SK-N-SH treated with all-trans-retinoic acid at 6 μM for 48 hours (cell line): Measurements from ENCODE around the gene SAMD4A.

Experiments used
- ATAC-seq: fragments of 200-7000 bp; cut with Tn5 transposase; 3 replicates; pipeline ENCODE4 v1.9.1; 2020; ENCODE audit warnings: mild to moderate bottlenecking, moderate library complexity
- ARNTL ChIP-seq: fragments of 450-650 bp; formaldehyde crosslinking; IDR thresholded peaks from 2 replicates; pipeline ENCODE4 v1.5.0; 2020; ENCODE audit warnings: low read depth, mild to moderate bottlenecking, moderate library complexity, borderline replicate concordance
- BACH2 ChIP-seq: fragments of 250-450 bp; sonication (Bioruptor Pico); IDR thresholded peaks from 2 replicates; pipeline ENCODE4 v1.9.0; 2021; ENCODE audit warnings: mild to moderate bottlenecking, borderline replicate concordance
- CSDC2 ChIP-seq: fragments of 250-450 bp; sonication (Bioruptor Pico); IDR thresholded peaks from 2 replicates; pipeline ENCODE4 v1.5.0; 2020; ENCODE audit warnings: mild to moderate bottlenecking, moderate library complexity
- CSRNP3 ChIP-seq: fragments of 250-450 bp; sonication (Bioruptor Pico); IDR thresholded peaks from 2 replicates; pipeline ENCODE4 v1.5.1; 2021; ENCODE audit warnings: mild to moderate bottlenecking, moderate library complexity
- ESRRG ChIP-seq: fragments of 250-450 bp; sonication (Bioruptor Pico); IDR thresholded peaks from 2 replicates; pipeline ENCODE4 v1.6.1; 2021; ENCODE audit warnings: mild to moderate bottlenecking
- GLIS3 ChIP-seq: fragments of 250-450 bp; sonication (Bioruptor Pico); IDR thresholded peaks from 2 replicates; pipeline ENCODE4 v1.5.0; 2020; ENCODE audit warnings: mild to moderate bottlenecking, moderate library complexity
- OSR1 ChIP-seq: fragments of 250-450 bp; sonication (Bioruptor Pico); IDR thresholded peaks from 2 replicates; pipeline ENCODE4 v1.8.0; 2022; ENCODE audit warnings: moderate library complexity, mild to moderate bottlenecking, inconsistent platforms
- PATZ1 ChIP-seq: fragments of 250-450 bp; sonication (Bioruptor Pico); IDR thresholded peaks from 2 replicates; pipeline ENCODE4 v1.8.0; 2020; ENCODE audit warnings: mild to moderate bottlenecking, moderate library complexity, borderline replicate concordance
- PPARA ChIP-seq: fragments of 250-450 bp; sonication (Bioruptor Pico); IDR thresholded peaks from 2 replicates; pipeline ENCODE4 v1.5.0; 2020; ENCODE audit warnings: mild to moderate bottlenecking, borderline replicate concordance
- SNAI2 ChIP-seq: fragments of 250-450 bp; sonication (Bioruptor Pico); IDR thresholded peaks from 2 replicates; pipeline ENCODE4 v1.5.0; 2020; ENCODE audit warnings: mild to moderate bottlenecking, moderate library complexity
- TCF4 ChIP-seq: fragments of 250-450 bp; sonication (Bioruptor Pico); IDR thresholded peaks from 2 replicates; pipeline ENCODE4 v1.8.0; 2021; ENCODE audit warnings: mild to moderate bottlenecking, moderate library complexity, borderline replicate concordance
- TOX ChIP-seq: fragments of 250-450 bp; sonication (Bioruptor Pico); IDR thresholded peaks from 2 replicates; pipeline ENCODE4 v1.8.0; 2021; ENCODE audit warnings: mild to moderate bottlenecking, moderate library complexity, borderline replicate concordance
- ZC3H10 ChIP-seq: fragments of 250-450 bp; sonication (Bioruptor Pico); IDR thresholded peaks from 2 replicates; pipeline ENCODE4 v1.5.1; 2021; ENCODE audit warnings: mild to moderate bottlenecking, moderate library complexity
- ZNF70 ChIP-seq: fragments of 450-650 bp; formaldehyde crosslinking; IDR thresholded peaks from 2 replicates; pipeline ENCODE4 v1.5.0; 2020; ENCODE audit warnings: mild to moderate bottlenecking, moderate library complexity
- ZNF8 ChIP-seq: fragments of 450-650 bp; formaldehyde crosslinking; IDR thresholded peaks from 2 replicates; pipeline ENCODE4 v1.5.0; 2020; ENCODE audit warnings: mild to moderate bottlenecking, moderate library complexity
- TF ChIP-seq, protein P1 (sequence below): fragments of 250-450 bp; sonication (Bioruptor Pico); IDR thresholded peaks from 2 replicates; pipeline ENCODE4 v1.8.0; 2021; ENCODE audit warnings: low read depth, mild to moderate bottlenecking, moderate library complexity, borderline replicate concordance
- TF ChIP-seq, protein P2 (sequence below): fragments of 250-450 bp; sonication (Bioruptor Pico); IDR thresholded peaks from 2 replicates; pipeline ENCODE4 v1.5.0; 2020; ENCODE audit warnings: mild to moderate bottlenecking, moderate library complexity

SAMD4A gene

DNA sequence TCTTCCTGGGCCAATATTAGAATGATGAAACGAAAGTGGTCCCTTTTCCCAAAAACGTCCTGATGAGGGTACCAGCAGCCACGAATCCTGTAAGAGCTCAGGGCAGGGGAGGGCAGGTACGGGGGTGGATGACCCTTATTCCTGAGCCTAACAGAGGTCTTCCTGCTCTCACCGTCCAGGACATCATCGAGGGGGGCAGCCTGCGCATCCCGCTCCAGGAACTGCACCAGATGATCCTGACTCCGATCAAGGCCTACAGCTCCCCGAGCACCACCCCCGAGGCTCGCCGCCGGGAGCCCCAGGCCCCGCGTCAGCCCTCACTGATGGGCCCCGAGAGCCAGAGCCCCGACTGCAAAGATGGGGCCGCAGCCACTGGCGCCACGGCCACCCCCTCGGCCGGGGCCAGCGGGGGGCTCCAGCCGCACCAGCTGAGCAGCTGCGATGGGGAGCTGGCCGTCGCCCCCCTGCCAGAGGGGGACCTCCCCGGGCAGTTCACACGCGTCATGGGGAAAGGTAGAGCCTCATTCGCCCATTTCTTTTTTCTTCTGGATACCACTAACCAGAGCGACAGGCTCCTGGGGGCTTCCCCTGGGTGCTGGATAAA lies 193.2 kb downstream of the SAMD4A start:
- TF ChIP-seq PATZ1 (CRISPR knock-in tag) (no peak), ESRRG (CRISPR knock-in tag) (no peak), ARNTL (CRISPR knock-in tag) (no peak), SNAI2 (CRISPR knock-in tag) (no peak), ZC3H10 (CRISPR knock-in tag) (no peak), GLIS3 (CRISPR knock-in tag) (no peak), ZNF70 (CRISPR knock-in tag) (no peak), ZNF8 (CRISPR knock-in tag) (no peak), TCF4 (CRISPR knock-in tag) (no peak)
- TF ChIP-seq, protein P1, sequence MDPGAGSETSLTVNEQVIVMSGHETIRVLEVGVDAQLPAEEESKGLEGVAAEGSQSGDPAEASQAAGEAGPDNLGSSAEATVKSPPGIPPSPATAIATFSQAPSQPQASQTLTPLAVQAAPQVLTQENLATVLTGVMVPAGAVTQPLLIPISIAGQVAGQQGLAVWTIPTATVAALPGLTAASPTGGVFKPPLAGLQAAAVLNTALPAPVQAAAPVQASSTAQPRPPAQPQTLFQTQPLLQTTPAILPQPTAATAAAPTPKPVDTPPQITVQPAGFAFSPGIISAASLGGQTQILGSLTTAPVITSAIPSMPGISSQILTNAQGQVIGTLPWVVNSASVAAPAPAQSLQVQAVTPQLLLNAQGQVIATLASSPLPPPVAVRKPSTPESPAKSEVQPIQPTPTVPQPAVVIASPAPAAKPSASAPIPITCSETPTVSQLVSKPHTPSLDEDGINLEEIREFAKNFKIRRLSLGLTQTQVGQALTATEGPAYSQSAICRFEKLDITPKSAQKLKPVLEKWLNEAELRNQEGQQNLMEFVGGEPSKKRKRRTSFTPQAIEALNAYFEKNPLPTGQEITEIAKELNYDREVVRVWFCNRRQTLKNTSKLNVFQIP (CRISPR knock-in tag) = no peak
- ATAC-seq = no peak

DNA sequence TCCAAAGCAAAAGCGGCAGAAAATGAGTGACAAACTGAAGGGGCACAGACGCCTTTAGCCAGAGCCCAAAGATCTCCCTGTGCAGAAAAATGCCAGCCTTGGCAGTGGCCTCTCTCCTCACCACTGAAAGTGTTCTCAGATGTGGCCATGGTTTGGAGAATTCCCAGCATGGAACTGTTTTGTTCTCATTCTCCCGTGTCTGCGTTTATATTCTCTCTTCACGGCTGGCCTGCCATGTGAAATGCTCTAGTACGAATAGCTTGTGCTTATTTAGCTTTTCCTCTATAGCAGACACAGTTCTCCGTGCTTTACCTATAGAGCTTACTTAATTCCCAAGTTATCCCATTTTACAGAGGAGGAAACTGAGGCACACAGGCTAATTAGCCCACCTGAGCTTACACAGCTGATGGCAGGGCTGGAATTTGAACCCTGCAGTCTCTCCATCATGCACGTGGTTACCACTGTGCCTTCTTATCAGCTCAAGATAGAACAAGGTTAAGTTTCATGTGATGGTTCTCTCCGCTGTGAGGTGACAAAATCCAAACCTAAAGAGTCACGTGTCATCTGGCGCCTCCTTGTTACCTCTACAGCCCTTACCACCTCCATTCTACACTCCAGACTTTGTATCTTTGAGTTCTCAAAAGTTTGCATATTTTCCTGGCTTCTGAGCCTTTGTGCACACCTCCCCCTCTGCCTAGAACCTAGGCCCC lies 194.1 kb downstream of the SAMD4A start:
- no peak for ATAC-seq
- TF ChIP-seq OSR1 (CRISPR knock-in tag) = no peak

- no peak; the same call in 2 of the 3 replicates for ATAC-seq
- TF ChIP-seq ESRRG (CRISPR knock-in tag) = no peak
- no peak for TF ChIP-seq GLIS3 (CRISPR knock-in tag)
- no peak for TF ChIP-seq PPARA (CRISPR knock-in tag)
- no peak for TF ChIP-seq ARNTL (CRISPR knock-in tag)
- no peak for TF ChIP-seq BACH2 (CRISPR knock-in tag)
- TF ChIP-seq, protein P2, sequence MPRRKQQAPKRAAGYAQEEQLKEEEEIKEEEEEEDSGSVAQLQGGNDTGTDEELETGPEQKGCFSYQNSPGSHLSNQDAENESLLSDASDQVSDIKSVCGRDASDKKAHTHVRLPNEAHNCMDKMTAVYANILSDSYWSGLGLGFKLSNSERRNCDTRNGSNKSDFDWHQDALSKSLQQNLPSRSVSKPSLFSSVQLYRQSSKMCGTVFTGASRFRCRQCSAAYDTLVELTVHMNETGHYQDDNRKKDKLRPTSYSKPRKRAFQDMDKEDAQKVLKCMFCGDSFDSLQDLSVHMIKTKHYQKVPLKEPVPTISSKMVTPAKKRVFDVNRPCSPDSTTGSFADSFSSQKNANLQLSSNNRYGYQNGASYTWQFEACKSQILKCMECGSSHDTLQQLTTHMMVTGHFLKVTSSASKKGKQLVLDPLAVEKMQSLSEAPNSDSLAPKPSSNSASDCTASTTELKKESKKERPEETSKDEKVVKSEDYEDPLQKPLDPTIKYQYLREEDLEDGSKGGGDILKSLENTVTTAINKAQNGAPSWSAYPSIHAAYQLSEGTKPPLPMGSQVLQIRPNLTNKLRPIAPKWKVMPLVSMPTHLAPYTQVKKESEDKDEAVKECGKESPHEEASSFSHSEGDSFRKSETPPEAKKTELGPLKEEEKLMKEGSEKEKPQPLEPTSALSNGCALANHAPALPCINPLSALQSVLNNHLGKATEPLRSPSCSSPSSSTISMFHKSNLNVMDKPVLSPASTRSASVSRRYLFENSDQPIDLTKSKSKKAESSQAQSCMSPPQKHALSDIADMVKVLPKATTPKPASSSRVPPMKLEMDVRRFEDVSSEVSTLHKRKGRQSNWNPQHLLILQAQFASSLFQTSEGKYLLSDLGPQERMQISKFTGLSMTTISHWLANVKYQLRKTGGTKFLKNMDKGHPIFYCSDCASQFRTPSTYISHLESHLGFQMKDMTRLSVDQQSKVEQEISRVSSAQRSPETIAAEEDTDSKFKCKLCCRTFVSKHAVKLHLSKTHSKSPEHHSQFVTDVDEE (CRISPR knock-in tag) = no peak
- no peak for TF ChIP-seq TOX (CRISPR knock-in tag)
- TF ChIP-seq, protein P1 (CRISPR knock-in tag) = no peak
- TF ChIP-seq CSDC2 (CRISPR knock-in tag) = no peak
- TF ChIP-seq OSR1 (CRISPR knock-in tag) = no peak
- no peak for TF ChIP-seq CSRNP3
- TF ChIP-seq ZNF70 (CRISPR knock-in tag) = no peak
These were observed 194.9 kb downstream of the SAMD4A start for GRCh38 chr14:54761835-54762234.
